Measurements from ENCODE around the gene CCNH.

The CCNH gene

GRCh38 chr5:87412630-87413342, at the start of gene CCNH:
Gene CCNH (minus strand): TSS chr5:87412930. CDS start chr5:87412794, 136 bp downstream.
- H2AFZ ChIP-seq (ENCODE audit: low read length): peak within 1 kb of the TSS; percentile 89
- H3F3A ChIP-seq (ENCODE audit: insufficient read depth, low read length): 0 out of 2 replicates have a peak, but pooled peaks cover 6% of the 10 kb centered on the region
- TF ChIP-seq EZH2 (optimal IDR thresholded peaks at IDR 0.05; ENCODE audit: low read depth, low read length) (no peak), EZH2phosphoT487 (IDR thresholded peaks at IDR 0.05; ENCODE audit: low read length) (no peak), CTCF (IDR thresholded peaks at IDR 0.05; ENCODE audit: low read length) (no peak)
- H3K9ac ChIP-seq (ENCODE audit: low read length): peak within 1 kb of the TSS; percentile 94
- H4K20me1 ChIP-seq (ENCODE audit: insufficient read depth, low read length): no peaks in the 10 kb centered on the region
- H3K4me3 ChIP-seq (ENCODE audit: low read length): peak within 1 kb of the TSS; percentile 86
- DNase-seq: peak; percentile 99
- H3K4me1 ChIP-seq (ENCODE audit: low read length): peaks cover 13% of the 10 kb centered on the region
- peak within 1 kb of the TSS; percentile 87 for H3K4me2 ChIP-seq (ENCODE audit: low read depth, low read length)
- H3K79me2 ChIP-seq (ENCODE audit: low read length): peaks cover 46% of the 10 kb centered on the region
- peaks cover 16% of the 10 kb centered on the region for H3K36me3 ChIP-seq (replicated peaks; ENCODE audit: insufficient read depth, low read length)
- peak within 1 kb of the TSS; percentile 89 for H3K27ac ChIP-seq (ENCODE audit: low read length)
- H3K9me2 ChIP-seq (replicated peaks; ENCODE audit: insufficient read depth, low read length): no peaks in the 10 kb centered on the region
- H3K27me3 ChIP-seq (replicated peaks; ENCODE audit: insufficient read depth, low read length): no peaks in the 10 kb centered on the region
- H3K9me3 ChIP-seq (replicated peaks; ENCODE audit: insufficient read depth, low read length): no peaks in the 10 kb centered on the region

- DNase-seq: no peak
- TF ChIP-seq EZH2 (optimal IDR thresholded peaks at IDR 0.05; ENCODE audit: low read depth, low read length): no peak
- no peak for TF ChIP-seq CTCF (IDR thresholded peaks at IDR 0.05; ENCODE audit: low read length)
- TF ChIP-seq EZH2phosphoT487 (IDR thresholded peaks at IDR 0.05; ENCODE audit: low read length): no peak
These were observed 45.0 kb upstream of the CCNH start for GRCh38 chr5:87457706-87458105.

DNA sequence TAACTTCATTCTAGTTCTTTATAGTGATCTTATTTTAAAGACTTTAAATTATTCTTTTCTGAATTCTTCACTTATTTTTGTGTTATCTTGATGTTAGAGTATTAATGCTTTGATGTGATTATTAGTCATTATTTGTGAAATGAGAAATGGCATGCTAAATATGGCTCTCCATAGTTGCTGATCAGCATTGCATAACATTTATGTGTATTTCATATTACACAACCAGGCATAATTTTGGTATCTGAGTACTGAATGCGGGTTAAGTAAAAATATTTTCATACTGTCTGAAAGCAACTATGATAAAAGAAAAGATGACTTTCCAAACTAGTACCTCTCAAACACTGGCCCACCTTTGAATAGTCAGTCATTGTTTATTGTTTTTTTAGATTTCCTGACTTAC, 41.1 kb upstream of the CCNH start:
- Histone ChIP-seq H3K9me2 (replicated peaks; ENCODE audit: insufficient read depth, low read length) (no peaks in the 10 kb centered on the region), H3K4me1 (ENCODE audit: low read length) (no peaks in the 10 kb centered on the region), H3K27ac (ENCODE audit: low read length) (no peak overlapping the region), H3K4me2 (ENCODE audit: low read depth, low read length) (no peak overlapping the region), H3F3A (ENCODE audit: insufficient read depth, low read length) (no peaks in the 10 kb centered on the region), H2AFZ (ENCODE audit: low read length) (no peak overlapping the region), H3K36me3 (replicated peaks; ENCODE audit: insufficient read depth, low read length) (no peaks in the 10 kb centered on the region), H3K9me3 (replicated peaks; ENCODE audit: insufficient read depth, low read length) (no peaks in the 10 kb centered on the region), H3K4me3 (ENCODE audit: low read length) (no peak overlapping the region), H3K79me2 (ENCODE audit: low read length) (no peaks in the 10 kb centered on the region), H3K9ac (ENCODE audit: low read length) (no peak overlapping the region), H3K27me3 (replicated peaks; ENCODE audit: insufficient read depth, low read length) (no peaks in the 10 kb centered on the region), H4K20me1 (ENCODE audit: insufficient read depth, low read length) (no peaks in the 10 kb centered on the region)
- TF ChIP-seq EZH2phosphoT487 (IDR thresholded peaks at IDR 0.05; ENCODE audit: low read length) (no peak), CTCF (IDR thresholded peaks at IDR 0.05; ENCODE audit: low read length) (no peak)
- no peak for DNase-seq

More at GRCh38 chr5:87457706-87458105, 45.0 kb upstream of the CCNH start:
- Histone ChIP-seq H3F3A (ENCODE audit: insufficient read depth, low read length) (no peaks in the 10 kb centered on the region), H3K27ac (ENCODE audit: low read length) (no peak overlapping the region), H4K20me1 (ENCODE audit: insufficient read depth, low read length) (no peaks in the 10 kb centered on the region), H3K27me3 (replicated peaks; ENCODE audit: insufficient read depth, low read length) (no peaks in the 10 kb centered on the region), H3K4me1 (ENCODE audit: low read length) (no peaks in the 10 kb centered on the region), H3K9ac (ENCODE audit: low read length) (no peak overlapping the region), H3K36me3 (replicated peaks; ENCODE audit: insufficient read depth, low read length) (no peaks in the 10 kb centered on the region), H3K9me3 (replicated peaks; ENCODE audit: insufficient read depth, low read length) (no peaks in the 10 kb centered on the region), H3K4me3 (ENCODE audit: low read length) (no peak overlapping the region), H3K79me2 (ENCODE audit: low read length) (no peaks in the 10 kb centered on the region), H3K4me2 (ENCODE audit: low read depth, low read length) (no peak overlapping the region), H2AFZ (ENCODE audit: low read length) (no peak overlapping the region), H3K9me2 (replicated peaks; ENCODE audit: insufficient read depth, low read length) (no peaks in the 10 kb centered on the region)

Measured in MM.1S (cell line).